GM11168 (cell line): ENCODE data around the gene ETV6.

Experiments
- in situ Hi-C: fragments of 300-500 bp; cut with MboI; formaldehyde crosslinking; loops from one replicate; pipeline ENCODE4 v1.12.0; 2022; ENCODE audit warnings: low sequenced_read_pairs; ENCODE audit not compliant: unreplicated experiment

Gene ETV6

GRCh38 chr12:11753826-11754225 lies 104.4 kb downstream of the ETV6 start:
- in situ Hi-C loops: no loop called here

- in situ Hi-C loops: no loop called here
Observed at GRCh38 chr12:11754256-11754655, 104.8 kb downstream of the ETV6 start.

- in situ Hi-C loops: no loop called here
Observed at GRCh38 chr12:11755302-11755930, 105.9 kb downstream of the ETV6 start.

- in situ Hi-C loops: no loop called here
Observed at GRCh38 chr12:11756022-11756421, 106.5 kb downstream of the ETV6 start.

GRCh38 chr12:11756523-11756922 lies 107.0 kb downstream of the ETV6 start:
- in situ Hi-C loops: no loop called here

GRCh38 chr12:11757095-11757494 lies 107.6 kb downstream of the ETV6 start:
- in situ Hi-C loops: no loop called here

- in situ Hi-C loops: no loop called here
Observed at GRCh38 chr12:11757531-11757930, 108.1 kb downstream of the ETV6 start.

- in situ Hi-C loops: no loop called here
Observed at GRCh38 chr12:11758087-11758486, 108.6 kb downstream of the ETV6 start.

- in situ Hi-C loops: no loop called here
Observed at GRCh38 chr12:11758510-11759493, 109.3 kb downstream of the ETV6 start.

GRCh38 chr12:11759494-11759878 lies 110.0 kb downstream of the ETV6 start:
- in situ Hi-C loops: no loop called here

- in situ Hi-C loops: no loop called here
Observed at GRCh38 chr12:11759899-11760298, 110.4 kb downstream of the ETV6 start.

GRCh38 chr12:11761869-11762567 lies 112.5 kb downstream of the ETV6 start:
- in situ Hi-C loops: no loop called here

- in situ Hi-C loops: no loop called here
Observed at GRCh38 chr12:11762723-11763326, 113.4 kb downstream of the ETV6 start.

GRCh38 chr12:11763760-11764520 lies 114.5 kb downstream of the ETV6 start:
- in situ Hi-C loops: no loop called here

GRCh38 chr12:11764837-11765236 lies 115.4 kb downstream of the ETV6 start:
- in situ Hi-C loops: no loop called here

GRCh38 chr12:11765421-11765816 lies 115.9 kb downstream of the ETV6 start:
- in situ Hi-C loops: no loop called here

- in situ Hi-C loops: no loop called here
Observed at GRCh38 chr12:11765817-11766794, 116.6 kb downstream of the ETV6 start.

- in situ Hi-C loops: no loop called here
Observed at GRCh38 chr12:11767029-11767724, 117.7 kb downstream of the ETV6 start.
